GM11168 (cell line): ENCODE results near the gene ADGRG4.

Experiments
- in situ Hi-C: fragments of 300-500 bp; cut with MboI; formaldehyde crosslinking; loops from one replicate; pipeline ENCODE4 v1.12.0; 2022; ENCODE audit warnings: low sequenced_read_pairs; ENCODE audit not compliant: unreplicated experiment

The ADGRG4 gene

DNA sequence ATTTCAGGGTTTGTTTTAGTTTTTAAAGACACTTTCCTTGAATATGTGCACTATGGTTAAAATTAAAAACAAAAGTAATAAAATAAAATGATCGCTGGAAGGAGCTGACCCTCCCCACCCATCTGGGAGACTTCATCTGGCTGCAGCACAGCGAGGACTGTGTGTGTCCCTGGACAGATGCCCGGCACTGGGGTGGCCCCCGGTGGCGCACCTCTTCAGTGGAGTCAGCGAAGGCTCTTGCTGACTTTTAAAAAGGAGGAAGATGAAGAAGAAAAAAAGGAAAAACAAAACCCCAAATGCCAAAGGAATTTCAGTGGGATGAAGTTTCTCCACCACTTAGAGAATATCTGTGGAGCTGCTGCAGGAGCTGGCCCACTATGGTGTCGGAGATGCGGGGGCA lies 5.4 kb upstream of the ADGRG4 start:
- in situ Hi-C loops: no loop called here

DNA sequence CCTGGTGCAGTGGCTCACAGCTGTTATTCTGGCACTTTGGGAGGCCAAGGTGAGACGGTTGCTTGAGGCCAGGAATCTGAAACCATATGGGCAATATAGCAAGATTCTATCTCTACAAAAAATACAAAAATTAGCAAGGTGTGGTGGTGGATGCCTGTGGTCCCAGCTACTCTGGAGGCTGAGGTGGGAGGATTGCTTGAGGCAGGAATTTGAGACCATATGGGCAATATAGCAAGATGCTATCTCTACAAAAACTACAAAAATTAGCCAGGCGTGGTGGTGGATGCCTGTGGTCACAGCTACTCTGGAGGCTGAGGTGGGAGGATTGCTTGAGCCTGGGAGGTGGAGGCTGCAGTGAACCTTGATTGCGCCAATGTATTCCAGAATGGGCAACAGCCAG lies 2.3 kb downstream of the ADGRG4 start:
- in situ Hi-C loops: no loop called here

DNA sequence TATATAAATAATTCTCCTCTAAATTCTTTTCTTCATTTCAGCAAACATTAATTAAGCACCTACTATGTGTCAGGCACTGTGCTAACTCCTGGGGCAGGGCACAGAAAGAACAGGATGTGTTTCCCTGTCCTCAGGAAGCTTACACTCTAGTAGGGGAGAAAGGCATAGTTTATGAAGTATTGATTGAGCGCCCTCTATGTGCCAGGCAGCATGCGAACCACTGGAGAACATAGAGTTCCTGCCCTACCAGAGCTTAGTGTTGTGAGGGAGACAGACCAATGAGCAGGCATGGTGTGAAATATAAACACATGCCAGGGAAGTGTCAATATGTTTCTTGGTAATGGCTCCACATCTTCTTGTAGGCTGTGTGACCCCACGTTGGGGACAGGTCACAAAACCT lies 3.7 kb downstream of the ADGRG4 start:
- in situ Hi-C loops: no loop called here

DNA sequence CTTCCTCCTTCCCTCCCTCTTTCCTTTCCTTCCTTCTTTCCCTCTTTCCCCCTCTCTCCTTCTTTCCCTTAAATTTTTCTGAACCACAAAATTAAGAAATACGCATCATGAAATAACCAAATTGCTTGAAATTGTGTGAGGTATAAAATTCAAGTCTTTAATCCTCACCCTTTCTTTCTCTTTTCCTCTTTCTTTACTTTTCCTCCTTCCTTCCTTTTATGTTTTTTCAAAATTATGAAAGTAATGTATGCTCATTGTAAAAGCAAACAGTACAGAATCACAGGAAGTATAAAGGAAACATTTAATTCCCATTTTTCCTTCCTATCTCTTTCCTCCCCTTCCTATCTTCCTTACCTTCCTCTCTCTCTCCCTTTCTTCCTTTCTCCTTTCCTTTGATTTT lies 5.4 kb downstream of the ADGRG4 start:
- in situ Hi-C loops: no loop called here

DNA sequence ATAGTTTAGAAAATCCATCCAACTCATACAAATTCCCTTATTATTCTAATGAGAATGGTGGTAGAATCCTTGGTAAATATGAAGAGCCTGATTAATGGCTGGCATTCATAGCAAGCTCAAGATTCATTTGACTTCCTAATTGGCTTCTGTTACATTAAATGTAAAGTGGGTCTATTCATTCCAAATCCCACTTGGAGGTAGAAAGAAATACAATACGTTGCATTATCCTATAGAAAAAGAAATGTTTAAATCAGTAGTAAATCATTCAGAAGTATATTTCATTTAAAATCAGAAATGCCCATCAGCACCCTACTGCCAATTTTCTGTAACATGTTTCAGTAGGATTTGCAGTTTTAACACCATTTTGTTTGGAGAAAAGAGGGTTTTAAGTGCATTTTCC lies 6.7 kb downstream of the ADGRG4 start:
- in situ Hi-C loops: no loop called here

DNA sequence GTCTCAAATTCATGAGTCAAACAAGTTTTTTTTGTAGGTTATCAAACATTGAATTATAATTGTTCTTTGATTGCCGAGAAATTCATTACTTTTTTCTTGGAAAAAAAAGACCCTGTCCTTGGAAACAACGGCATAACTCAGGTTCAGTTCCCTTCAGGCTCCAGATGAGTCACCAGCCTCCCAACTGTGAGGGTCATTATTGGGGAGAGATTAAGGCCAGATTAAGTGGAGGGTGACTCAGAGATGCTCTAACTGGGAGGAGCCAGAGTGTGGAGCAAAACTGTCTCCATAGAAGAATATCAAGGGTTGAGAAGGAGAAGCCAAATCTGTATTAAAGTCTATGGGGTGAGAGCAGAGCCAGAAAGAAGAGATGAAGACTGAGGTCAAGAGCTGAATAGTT lies 9.6 kb downstream of the ADGRG4 start:
- in situ Hi-C loops: no loop called here

DNA sequence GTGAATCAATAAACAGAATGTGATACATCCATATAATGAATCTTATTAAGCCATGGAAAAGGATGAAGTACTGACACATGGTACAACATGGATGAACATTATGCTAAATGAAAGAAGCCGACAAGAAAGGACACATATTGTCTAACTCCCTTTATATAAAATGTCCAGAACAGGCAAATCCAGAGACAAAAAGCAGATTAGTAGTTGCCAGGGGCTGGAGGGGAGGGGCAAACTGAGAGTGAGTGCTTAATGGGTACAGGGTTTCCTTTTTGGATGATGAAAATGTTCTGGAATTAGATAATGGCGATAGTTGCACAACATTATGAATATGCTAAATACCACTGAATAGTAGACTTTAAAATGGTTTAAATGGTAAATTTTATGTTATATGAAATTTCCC lies 17.4 kb downstream of the ADGRG4 start:
- in situ Hi-C loops: no loop called here

DNA sequence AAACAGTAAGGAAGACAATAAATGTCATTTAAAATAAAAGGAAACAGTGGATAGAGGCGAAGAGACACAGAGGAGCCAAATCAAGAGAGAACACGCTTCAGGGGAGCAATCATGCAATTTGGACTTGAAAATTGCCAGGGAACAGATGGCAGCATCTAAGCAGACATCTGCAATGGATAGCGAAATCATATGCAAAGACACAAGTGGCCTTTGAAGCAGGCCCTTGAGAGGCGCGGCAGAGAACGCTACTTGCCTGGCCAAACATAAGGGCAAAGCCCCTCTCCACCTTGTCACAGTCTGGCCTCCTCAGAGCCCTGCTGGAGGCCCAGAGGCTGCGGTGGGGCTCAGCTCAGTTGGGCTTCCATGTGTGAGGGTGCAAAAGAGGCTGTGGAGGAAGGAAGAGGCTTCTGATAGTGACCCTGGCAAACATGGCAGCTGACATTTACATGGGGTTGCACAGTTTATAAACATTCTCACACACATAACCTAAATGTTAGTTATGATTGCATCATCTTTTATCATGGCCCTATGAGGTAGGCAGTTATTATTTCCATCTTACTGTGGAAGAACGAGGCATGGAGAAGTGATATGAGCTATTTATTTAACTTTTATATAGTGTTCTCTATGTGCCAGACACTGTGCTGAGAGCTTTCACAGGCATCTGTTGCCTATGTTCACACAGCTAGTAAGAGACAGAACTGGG lies 18.3 kb downstream of the ADGRG4 start:
- in situ Hi-C loops: no loop called here

DNA sequence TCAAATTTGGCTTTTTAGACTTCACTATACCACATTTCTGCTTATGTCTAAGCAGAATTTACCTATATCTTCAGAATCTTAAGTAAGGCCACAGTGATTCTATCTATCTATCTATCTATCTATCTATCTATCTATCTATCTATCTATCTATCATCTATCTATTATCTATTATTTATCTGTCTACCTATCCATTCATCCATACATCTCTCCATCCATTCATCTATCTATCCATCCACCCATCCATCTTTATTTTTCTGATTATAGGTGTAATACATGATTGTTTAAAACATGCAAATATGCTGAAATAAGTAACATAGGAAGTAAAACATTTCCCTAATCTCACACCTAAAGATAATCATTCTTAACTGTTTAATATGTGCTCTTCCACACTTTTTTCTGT lies 18.8 kb downstream of the ADGRG4 start:
- in situ Hi-C loops: no loop called here

DNA sequence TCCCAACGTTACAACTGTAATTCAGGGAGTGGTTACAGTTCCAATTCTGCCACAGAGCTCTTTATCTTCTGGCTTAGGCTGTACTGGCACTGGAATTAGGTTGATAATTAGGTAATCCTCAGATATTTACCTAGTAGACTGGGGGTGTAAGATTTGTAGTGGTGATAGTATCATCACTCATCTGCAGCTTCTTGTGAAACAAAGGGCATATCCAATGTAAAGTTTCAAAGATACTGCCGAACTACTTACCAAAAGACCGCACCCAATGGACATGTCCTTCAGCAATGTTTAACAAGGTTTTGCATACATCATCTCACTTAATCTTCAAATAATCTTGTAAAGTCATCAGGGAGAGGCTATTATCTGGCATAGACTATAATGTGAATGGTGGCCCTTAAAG lies 20.8 kb downstream of the ADGRG4 start:
- in situ Hi-C loops: no loop called here

DNA sequence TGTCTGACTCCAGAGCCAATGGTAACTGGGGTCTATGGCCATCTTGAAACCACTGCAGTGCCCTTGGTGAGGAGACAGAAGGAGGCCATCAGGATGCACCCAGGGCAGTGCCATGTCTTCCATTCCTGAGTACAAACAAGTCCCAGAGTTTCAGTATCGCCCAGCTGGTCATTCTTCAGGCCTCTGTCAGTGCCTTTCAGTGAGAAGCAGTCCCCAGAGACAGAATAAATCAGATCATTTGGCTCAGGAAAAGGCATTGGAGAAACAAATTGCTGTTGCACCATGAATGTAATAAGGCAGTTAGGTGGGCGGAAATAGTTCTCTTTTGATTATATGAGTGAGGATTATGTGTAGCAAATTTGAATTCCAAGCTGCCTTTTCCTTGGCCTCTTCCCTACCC lies 21.3 kb downstream of the ADGRG4 start:
- in situ Hi-C loops: no loop called here

DNA sequence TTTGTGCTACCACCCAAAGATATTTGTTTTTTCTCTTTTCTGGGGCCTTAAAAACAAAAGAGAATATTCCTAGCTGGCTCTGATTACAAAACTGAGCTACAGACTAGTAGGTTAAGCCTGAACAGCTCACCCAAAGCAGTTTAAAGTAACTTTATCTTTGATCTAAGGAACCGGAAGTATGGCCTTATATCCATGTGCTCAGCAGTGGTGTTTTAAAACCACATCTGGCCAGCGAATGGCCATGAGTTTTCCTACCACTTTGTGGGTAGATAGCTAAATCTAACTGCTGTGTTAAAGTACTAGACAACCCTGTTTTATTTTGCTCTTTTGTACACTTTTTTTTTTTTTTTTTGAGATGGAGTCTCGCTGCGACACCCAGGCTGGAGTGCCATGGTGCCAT lies 24.6 kb downstream of the ADGRG4 start:
- in situ Hi-C loops: no loop called here

DNA sequence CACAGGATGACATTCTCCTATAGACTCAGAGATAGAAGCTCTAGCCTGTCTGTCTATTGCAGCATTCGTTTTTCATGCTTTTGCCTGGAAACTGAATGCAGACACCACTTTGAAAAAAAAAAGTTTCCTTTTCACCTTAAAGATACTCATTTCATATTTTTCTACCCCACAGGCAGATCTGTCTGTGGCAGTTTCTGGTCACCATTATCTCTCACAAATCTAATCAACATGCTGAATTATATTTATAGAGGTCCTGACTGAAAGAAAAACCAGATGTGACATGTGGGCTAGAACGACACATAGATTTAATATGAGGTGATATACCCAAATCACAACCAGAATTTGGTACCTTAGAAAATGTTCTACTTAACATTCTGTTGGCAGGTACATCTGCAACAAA lies 28.2 kb downstream of the ADGRG4 start:
- in situ Hi-C loops: no loop called here

DNA sequence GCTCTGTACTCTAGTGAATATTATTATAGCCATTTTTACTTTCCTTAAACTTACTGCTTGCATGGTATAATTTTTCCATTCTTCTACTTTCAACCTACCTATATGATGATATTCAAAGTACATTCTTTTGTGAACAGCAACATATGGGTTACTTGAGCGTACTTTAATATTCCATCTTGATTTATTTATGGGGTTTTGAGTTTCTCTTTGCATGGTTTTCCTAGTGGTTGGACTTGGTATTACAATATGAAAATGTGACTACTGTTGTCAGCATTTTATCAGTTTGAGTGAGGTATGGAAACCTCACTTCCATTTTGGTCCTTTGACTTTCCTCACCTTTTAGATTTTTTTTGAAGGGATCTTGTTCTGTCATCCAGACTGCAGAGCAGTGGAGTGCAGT lies 35.9 kb downstream of the ADGRG4 start:
- in situ Hi-C loops: no loop called here

DNA sequence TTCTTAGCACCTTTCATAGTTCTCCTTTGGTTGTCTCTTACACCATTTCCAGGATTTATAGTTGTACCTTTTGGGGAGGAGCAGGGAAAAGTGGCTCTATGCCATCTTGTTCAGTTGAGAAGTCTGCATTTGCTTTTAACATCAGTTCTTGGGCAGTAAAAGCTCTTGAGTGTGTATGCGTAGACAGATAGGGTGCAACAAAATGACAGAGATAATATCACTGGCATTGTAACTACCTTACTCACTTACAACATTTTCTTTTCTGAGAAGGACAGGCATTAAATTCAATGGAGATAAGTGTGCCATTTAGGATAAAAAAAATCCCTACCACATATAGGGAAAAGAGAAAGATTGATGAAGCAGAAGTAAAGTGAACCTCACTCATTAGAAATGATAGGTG lies 38.9 kb downstream of the ADGRG4 start:
- in situ Hi-C loops: no loop called here

DNA sequence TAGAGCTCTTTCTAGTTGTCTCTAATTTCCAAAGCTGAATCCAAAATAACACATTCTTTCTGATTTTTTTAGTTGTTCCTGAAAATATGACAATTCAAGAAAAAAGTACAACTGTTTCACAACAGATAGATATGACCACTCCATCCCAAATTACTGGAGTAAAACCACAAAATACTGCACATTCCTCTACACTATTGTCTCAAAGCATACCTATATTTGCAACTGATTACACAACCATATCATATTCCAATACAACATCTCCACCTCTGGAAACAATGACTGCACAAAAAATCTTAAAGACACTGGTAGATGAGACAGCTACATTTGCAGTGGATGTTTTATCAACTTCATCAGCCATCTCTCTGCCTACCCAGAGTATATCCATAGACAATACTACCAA lies 43.6 kb downstream of the ADGRG4 start:
- in situ Hi-C loops: no loop called here

DNA sequence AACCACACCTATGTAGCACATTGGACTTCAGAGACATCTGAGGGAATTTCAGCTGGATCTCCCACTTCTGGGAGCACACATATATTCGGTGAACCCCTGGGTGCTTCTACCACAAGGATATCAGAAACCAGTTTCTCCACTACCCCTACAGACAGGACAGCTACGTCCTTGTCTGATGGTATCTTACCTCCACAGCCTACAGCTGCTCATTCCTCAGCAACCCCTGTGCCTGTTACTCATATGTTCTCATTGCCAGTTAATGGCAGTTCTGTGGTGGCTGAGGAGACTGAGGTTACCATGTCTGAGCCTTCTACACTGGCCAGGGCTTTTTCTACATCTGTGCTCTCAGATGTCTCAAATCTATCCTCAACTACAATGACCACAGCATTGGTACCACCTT lies 45.7 kb downstream of the ADGRG4 start:
- in situ Hi-C loops: no loop called here

DNA sequence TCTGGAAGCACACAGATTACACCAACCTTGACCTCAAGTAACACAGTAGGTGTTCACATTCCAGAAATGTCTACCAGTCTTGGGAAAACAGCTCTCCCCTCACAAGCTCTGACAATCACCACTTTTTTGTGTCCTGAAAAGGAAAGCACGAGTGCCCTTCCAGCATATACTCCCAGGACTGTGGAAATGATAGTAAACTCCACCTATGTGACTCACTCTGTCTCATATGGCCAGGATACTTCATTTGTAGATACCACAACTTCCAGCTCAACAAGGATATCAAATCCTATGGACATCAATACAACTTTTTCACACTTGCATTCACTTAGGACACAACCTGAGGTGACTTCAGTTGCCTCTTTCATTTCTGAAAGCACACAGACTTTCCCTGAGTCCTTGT lies 46.9 kb downstream of the ADGRG4 start:
- in situ Hi-C loops: no loop called here

DNA sequence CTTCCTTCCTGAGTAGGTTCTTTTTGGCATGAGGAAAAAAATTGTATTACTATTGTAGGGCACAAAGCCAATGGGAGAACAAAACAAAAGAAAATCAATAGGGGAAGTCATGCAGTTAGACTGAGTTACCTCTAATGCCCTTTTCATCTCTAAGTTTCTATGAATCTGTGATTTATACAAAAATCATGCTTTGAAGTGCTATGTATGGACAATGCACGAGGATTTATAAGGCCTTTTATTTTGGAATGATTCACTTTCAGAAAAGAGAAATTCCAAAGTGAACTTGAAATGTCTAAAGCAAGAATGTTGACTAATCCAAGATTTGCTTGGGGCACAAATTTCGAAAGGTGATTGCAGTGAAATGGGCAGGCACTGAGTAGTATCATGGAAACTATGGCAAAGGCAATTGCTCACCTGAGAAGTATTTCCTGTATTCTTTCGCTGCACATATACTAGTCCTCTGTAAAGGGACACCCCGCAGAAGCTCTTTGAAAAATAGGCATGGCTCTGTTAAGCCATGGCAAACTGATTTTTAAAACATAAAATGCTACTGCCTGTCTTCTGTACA lies 52.8 kb downstream of the ADGRG4 start:
- in situ Hi-C loops: no loop called here

DNA sequence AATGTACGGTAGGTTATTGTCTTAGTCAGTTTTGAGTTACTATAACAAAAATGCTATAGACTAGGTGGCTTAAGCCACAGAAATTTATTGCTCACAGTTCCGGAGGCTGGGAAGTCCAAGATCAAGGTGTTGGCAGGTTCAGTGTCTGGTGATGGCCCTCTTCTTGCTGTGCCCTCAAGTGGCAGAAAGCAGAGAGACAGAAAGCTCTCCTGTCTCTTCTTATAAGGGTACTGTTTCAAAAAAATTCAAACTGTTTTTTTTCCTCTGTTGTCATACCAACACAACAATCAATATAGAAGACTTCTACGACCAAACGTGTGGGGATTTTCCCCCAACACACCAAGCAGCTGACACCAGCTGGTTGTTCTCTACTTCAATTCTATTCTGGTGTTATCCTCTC lies 53.4 kb downstream of the ADGRG4 start:
- in situ Hi-C loops: no loop called here

DNA sequence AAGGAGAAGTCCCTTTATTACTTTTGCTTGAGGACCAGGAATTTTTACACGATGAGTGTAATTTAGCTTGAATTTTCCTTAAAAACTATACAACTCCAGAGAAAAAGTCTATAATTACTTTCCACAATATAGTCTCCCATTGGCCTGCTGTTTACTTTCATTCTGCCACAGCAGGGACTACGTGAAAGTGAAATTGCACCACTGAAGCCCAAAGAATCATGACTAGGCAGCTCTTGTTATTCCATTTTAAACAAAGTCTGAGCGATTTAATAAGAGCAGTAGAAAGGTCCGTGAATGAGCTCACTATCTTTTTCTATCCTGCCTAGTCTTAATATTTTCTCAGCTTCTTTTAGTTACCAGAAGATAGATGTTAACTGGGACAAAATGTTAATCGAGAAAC lies 68.6 kb downstream of the ADGRG4 start:
- in situ Hi-C loops: no loop called here

DNA sequence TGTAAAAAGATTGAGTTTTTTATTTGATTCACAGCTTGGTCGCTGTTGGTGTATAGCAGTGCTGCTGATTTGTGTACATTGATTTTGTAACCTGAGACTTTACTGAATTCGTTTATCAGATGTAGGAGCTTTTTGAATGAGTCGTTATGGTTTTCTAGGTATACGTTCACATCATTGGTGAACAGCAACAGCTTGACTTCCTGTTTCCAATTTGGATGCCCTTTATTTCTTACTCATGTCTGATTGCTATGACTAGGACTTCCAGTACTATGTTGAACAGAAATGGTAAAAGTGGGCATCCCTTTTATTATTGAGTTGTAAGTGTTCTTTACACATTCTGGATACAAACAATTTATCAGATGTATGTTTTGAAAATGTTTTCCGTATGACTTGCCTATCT lies 76.0 kb downstream of the ADGRG4 start:
- in situ Hi-C loops: no loop called here
